Tibial nerve (tissue), 4 donors: ENCODE data around the gene RTKN. TPM values are rescaled to one million over a fixed set of nuclear protein-coding genes. Genes with fewer than 3 reads are reported as not detected.

Source experiments
- DNase-seq, 2 donors: peaks; one replicate each; pipeline ENCODE4 v3.0.0-alpha.2; 2019; ENCODE audit warnings: low spot score in 2 of 2
- H3K27ac ChIP-seq, 4 donors: fragments of 200-600 bp; sonication (generic) in 3 of 4; one replicate each; pipeline ENCODE4 v1.5.1; 2017 to 2019; ENCODE audit warnings: mild to moderate bottlenecking in 1 of 4
- H3K27me3 ChIP-seq, 2 donors: fragments of 200-600 bp; sonication (generic) in 1 of 2; one replicate each; pipeline versions ENCODE4 v1.5.1 to v1.6.0; 2017 to 2019
- H3K36me3 ChIP-seq, 3 donors: fragments of 200-600 bp; sonication (generic); one replicate each; pipeline ENCODE4 v1.5.1; 2018 to 2019
- H3K4me1 ChIP-seq, 4 donors: fragments of 200-600 bp; sonication (generic) in 3 of 4; one replicate each; pipeline ENCODE4 v1.5.1; 2017 to 2019
- H3K4me3 ChIP-seq, 4 donors: fragments of 200-600 bp; sonication (generic) in 3 of 4; one replicate each; pipeline ENCODE4 v1.5.1; 2017 to 2019; ENCODE audit warnings: mild to moderate bottlenecking in 1 of 4, moderate library complexity in 1 of 4
- H3K9me3 ChIP-seq, 4 donors: fragments of 200-600 bp; sonication (generic) in 3 of 4; one replicate each; pipeline ENCODE4 v1.5.1; 2017 to 2019
- EP300 ChIP-seq, 2 donors: sonication (generic); formaldehyde crosslinking; IDR thresholded peaks; one replicate each; pipeline ENCODE4 v1.6.1; 2017; ENCODE audit warnings: antibody characterized with exemption in 2 of 2, mild to moderate bottlenecking in 1 of 2
- POLR2A ChIP-seq, 2 donors: fragments of 450-650 bp; IDR thresholded peaks; one replicate each; pipeline ENCODE4 v1.6.1; 2017; ENCODE audit warnings: antibody characterized with exemption in 2 of 2, mild to moderate bottlenecking in 2 of 2, moderate library complexity in 2 of 2
- WGBS, 2 donors: methylation state at CpG; one replicate each; pipeline ENCODE4 v1.1.5; 2018; 5-methylcytosine and 5-hydroxymethylcytosine counted together
- total RNA-seq, 4 donors: library from RNA; depleted of rRNA; stranded (reverse); fragments of >200 nt; gene quantifications; one replicate each; pipeline ENCODE4 v1.1.0, GENCODE V29; 2016
- TF ChIP-seq, protein P1 (sequence below), 5 experiments: fragments of 200-600 bp in 3 of 5; fragments of 450-650 bp in 2 of 5; sonication (generic) in 3 of 5; IDR thresholded peaks; one replicate each; pipeline ENCODE4 v1.5.1; 2016 to 2019; ENCODE audit warnings: antibody characterized with exemption in 5 of 5, mild to moderate bottlenecking in 3 of 5, moderate library complexity in 2 of 5

RTKN gene
- total RNA-seq, 4 donors from 2014 or later, result 83.4 to 93.1 (median 87.1) TPM

DNA sequence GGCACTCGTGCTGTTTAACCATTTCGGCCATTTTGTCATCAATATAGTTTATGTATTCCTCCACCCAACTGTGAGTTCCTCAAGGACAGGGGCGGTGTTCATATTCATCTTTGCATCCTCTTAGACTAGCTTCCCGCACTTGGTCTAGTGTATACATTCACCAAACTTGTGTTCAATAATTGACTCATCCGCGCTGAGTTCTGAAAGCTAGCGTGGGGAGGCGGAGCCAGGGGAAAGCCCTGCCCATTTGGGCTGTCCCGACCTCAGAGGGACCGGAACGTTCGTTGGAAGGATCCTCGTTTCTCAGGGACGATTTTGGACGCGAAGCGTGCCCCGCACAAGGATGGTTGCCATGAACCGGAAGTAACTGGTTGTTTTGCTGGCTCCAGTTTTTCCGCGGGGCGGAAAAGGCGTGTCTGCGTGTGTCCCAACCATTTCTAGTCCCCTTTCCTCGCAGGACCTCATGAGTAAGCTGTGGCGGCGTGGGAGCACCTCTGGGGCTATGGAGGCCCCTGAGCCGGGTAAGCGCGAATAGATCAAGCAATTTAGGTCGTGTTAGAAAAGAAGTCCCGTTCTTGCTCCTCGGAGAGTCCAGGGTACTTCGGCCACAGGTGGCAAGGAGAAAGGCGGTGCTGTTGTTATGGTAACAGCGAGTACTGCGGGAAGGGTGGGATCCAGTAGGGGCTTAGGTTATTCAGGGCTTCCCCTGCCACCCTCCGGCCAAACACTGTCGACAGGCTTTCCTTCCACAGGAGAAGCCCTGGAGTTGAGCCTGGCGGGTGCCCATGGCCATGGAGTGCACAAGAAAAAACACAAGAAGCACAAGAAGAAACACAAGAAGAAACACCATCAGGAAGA lies 13.1 kb upstream of the RTKN start, which contains the start of gene INO80B:
TSS of gene INO80B (plus strand) at position 434 of the 858 bp plus-strand sequence. CDS start at position 464, 30 bp downstream.
- Histone ChIP-seq H3K4me3 (peak within 1 kb of the TSS; percentile 61 to 74 (median 68)), H3K36me3 (no peaks in the 10 kb centered on the region), H3K9me3 (no peaks in the 10 kb centered on the region), H3K27ac (peak within 1 kb of the TSS; percentile 60 to 81 (median 68)), H3K27me3 (no peaks in the 10 kb centered on the region), H3K4me1 (peaks cover 0 to 44% (median 27%) of the 10 kb centered on the region in 4 donors)
- TF ChIP-seq POLR2A (IDR thresholded peaks at IDR 0.05) (peak in 1 of 2 donors; percentile 56), EP300 (IDR thresholded peaks at IDR 0.05) (peak; percentile 86 to 96)
- TF ChIP-seq, protein P1, sequence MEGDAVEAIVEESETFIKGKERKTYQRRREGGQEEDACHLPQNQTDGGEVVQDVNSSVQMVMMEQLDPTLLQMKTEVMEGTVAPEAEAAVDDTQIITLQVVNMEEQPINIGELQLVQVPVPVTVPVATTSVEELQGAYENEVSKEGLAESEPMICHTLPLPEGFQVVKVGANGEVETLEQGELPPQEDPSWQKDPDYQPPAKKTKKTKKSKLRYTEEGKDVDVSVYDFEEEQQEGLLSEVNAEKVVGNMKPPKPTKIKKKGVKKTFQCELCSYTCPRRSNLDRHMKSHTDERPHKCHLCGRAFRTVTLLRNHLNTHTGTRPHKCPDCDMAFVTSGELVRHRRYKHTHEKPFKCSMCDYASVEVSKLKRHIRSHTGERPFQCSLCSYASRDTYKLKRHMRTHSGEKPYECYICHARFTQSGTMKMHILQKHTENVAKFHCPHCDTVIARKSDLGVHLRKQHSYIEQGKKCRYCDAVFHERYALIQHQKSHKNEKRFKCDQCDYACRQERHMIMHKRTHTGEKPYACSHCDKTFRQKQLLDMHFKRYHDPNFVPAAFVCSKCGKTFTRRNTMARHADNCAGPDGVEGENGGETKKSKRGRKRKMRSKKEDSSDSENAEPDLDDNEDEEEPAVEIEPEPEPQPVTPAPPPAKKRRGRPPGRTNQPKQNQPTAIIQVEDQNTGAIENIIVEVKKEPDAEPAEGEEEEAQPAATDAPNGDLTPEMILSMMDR (IDR thresholded peaks at IDR 0.05), result peak in 3 of 5 experiments; percentile 4 to 50 (median 22)
- 1% methylated on average over 36 to 40 of the region's 40 CpGs for WGBS, 2 donors
- peak; percentile 87 to 94 for DNase-seq

DNA sequence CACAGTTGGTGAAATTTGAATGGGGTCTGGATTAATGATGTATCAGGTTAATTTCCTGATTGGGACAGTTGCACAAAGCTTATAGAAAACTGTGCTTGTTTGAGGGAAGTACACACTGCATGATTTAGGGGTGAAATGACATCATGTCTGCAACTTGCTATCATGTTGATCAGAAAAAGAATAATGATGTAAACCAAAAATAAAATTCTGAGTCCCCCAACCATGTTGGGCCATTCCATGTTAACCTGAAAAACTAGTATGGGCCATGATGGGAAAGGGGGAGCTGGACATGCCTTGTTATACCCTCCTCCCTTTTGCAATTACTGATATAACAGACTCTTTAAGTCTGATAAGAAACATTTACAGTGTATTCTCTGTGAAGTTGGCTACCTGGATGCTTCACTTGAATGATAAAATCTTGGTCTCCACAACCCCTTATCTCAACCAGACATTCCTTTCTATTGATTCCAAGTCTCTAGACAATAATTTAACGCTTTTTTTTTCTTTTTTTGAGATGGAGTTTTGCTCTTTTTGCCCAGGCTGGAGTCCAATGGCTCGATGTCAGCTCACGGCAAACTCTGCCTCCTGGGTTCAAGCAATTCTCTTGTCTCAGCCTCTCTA lies 8.9 kb upstream of the RTKN start:
- no peak for DNase-seq

DNA sequence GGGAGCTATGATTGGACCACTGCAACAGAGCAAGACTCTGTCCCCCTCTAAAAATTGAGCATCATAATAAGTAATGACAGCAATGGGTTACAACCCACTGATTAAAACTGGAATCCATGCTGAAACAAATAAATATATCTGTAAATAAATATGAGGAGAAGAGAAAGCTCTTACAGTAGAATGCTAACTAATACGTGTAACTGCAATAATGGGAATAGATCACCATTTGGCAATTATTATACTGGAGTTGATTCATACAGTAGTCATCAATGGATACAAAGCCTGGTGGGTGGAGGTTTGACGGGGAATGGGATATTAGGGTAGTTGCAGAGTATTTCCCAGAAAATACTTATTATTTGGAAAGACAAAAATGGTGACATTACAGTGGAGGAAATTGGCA lies 7.0 kb upstream of the RTKN start:
- no peak for DNase-seq
- Histone ChIP-seq H3K36me3 (no peaks in the 10 kb centered on the region), H3K4me3 (no peak overlapping the region), H3K4me1 (peaks cover 0 to 10% (median 0%) of the 10 kb centered on the region in 4 donors), H3K27me3 (no peaks in the 10 kb centered on the region), H3K9me3 (no peaks in the 10 kb centered on the region), H3K27ac (no peak overlapping the region)
- 42% methylated on average over 2 of the region's 2 CpGs for WGBS, 2 donors
- TF ChIP-seq, protein P1 (IDR thresholded peaks at IDR 0.05), result no peak
- TF ChIP-seq EP300 (IDR thresholded peaks at IDR 0.05) (no peak), POLR2A (IDR thresholded peaks at IDR 0.05) (no peak)

More for the DNA sequence above, 8.9 kb upstream of the RTKN start:
- H3K9me3 ChIP-seq, result no peaks in the 10 kb centered on the region
- H3K4me3 ChIP-seq, result no peak overlapping the region
- no peaks in the 10 kb centered on the region for H3K27me3 ChIP-seq
- no peak for TF ChIP-seq POLR2A (IDR thresholded peaks at IDR 0.05)
- no peak for TF ChIP-seq EP300 (IDR thresholded peaks at IDR 0.05)
- TF ChIP-seq, protein P1 (IDR thresholded peaks at IDR 0.05), result no peak
- 81 to 84% methylated on average over 3 of the region's 3 CpGs for WGBS, 2 donors
- H3K36me3 ChIP-seq, result no peaks in the 10 kb centered on the region
- H3K27ac ChIP-seq, result no peak overlapping the region
- peaks cover 0 to 12% (median 5%) of the 10 kb centered on the region in 4 donors for H3K4me1 ChIP-seq

DNA sequence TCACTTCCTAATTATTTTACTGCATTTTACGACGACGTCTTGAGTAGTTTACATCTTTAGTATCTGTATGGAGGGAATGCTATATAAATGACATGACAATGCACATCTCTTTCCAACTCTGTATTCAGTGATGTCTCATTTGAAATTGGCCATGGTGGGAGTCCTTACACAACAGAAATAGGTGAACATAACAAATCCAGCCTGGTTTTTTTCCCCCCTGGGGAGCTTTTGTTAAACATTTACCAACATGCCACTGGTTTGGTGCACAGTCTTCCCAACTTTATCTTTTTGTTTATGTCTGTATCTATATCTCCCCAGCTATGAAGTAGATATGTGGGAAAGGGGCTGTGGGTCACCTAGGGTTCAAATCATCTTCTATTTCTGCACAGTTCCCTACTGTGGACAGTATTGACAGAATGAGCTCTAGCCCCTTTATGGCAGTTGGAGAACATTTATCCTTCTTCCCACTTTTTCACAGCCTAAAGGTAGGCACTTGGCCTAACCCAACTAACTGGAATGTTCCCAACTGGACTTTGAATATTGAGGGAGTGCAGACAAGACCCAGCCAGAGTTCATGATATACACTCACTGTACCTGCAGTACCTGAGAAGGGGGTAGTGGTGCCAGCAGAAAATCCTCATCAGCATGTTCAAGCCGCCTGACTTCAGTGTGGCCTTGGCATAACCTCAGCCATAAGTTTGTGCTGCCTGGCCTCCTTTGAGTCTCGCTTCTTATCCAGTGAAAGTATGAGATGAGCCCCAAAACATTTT lies 5.7 kb upstream of the RTKN start:
- Histone ChIP-seq H3K27ac (no peak overlapping the region), H3K27me3 (no peaks in the 10 kb centered on the region), H3K36me3 (no peaks in the 10 kb centered on the region), H3K9me3 (no peaks in the 10 kb centered on the region), H3K4me3 (no peak overlapping the region), H3K4me1 (peaks cover 0 to 14% (median 0%) of the 10 kb centered on the region in 4 donors)
- no peak for DNase-seq
- TF ChIP-seq POLR2A (IDR thresholded peaks at IDR 0.05) (no peak), EP300 (IDR thresholded peaks at IDR 0.05) (no peak)
- TF ChIP-seq, protein P1 (IDR thresholded peaks at IDR 0.05), result no peak
- WGBS, 2 donors, result 89 to 92% methylated on average over 5 of the region's 5 CpGs
